ENCODE measurements around the gene OR10V1.

DNA sequence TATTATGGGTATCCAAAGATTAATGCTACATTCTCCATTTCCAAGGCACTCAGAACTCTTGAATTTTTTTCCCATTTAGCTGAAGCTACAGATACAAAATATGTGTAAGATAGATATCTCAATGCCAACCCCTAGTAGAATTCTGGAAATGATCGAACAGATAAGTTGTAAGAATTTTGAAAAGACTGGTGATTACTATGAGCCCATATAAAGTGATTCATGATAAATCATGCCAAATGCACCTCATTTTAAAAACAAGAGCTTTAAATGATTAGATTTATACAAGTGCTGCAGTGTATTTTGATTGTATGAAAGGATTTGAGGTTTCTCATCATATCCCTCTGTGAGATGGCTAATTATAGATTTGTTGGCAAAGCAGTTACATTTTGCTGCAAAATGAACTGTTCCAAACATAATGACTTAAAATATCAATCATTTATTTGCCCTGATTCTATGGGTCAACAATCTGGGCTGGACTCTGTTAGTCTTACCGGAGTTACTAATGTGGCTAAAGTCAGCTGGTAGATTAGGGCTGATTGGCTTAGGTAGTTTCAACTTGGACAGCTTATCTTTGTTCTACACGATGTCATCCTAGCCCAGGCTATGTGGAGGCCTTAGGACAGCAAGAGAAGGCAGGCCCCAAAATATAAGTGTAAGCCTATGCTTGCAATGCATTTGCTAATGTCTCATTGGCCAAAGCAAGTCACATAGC, 3.4 kb downstream of the OR10V1 start:
- TF ChIP-seq RARB (CRISPR knock-in tag; IDR thresholded peaks at IDR 0.05) = no peak
- TF ChIP-seq, protein P1, sequence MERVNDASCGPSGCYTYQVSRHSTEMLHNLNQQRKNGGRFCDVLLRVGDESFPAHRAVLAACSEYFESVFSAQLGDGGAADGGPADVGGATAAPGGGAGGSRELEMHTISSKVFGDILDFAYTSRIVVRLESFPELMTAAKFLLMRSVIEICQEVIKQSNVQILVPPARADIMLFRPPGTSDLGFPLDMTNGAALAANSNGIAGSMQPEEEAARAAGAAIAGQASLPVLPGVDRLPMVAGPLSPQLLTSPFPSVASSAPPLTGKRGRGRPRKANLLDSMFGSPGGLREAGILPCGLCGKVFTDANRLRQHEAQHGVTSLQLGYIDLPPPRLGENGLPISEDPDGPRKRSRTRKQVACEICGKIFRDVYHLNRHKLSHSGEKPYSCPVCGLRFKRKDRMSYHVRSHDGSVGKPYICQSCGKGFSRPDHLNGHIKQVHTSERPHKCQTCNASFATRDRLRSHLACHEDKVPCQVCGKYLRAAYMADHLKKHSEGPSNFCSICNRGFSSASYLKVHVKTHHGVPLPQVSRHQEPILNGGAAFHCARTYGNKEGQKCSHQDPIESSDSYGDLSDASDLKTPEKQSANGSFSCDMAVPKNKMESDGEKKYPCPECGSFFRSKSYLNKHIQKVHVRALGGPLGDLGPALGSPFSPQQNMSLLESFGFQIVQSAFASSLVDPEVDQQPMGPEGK (CRISPR knock-in tag; IDR thresholded peaks at IDR 0.05; ENCODE audit: borderline replicate concordance) = no peak
- TF ChIP-seq, protein P2, sequence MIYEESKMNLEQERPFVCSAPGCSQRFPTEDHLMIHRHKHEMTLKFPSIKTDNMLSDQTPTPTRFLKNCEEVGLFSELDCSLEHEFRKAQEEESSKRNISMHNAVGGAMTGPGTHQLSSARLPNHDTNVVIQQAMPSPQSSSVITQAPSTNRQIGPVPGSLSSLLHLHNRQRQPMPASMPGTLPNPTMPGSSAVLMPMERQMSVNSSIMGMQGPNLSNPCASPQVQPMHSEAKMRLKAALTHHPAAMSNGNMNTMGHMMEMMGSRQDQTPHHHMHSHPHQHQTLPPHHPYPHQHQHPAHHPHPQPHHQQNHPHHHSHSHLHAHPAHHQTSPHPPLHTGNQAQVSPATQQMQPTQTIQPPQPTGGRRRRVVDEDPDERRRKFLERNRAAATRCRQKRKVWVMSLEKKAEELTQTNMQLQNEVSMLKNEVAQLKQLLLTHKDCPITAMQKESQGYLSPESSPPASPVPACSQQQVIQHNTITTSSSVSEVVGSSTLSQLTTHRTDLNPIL (CRISPR knock-in tag; IDR thresholded peaks at IDR 0.05; ENCODE audit: low read depth) = no peak
- no peak for TF ChIP-seq ZFP3 (CRISPR knock-in tag; IDR thresholded peaks at IDR 0.05)
- TF ChIP-seq ARNTL (CRISPR knock-in tag; IDR thresholded peaks at IDR 0.05; ENCODE audit: borderline replicate concordance, low read depth) = no peak
- TF ChIP-seq ZNF565 (CRISPR knock-in tag; conservative IDR thresholded peaks at IDR 0.05; ENCODE audit: low read depth) = no peak
- TF ChIP-seq SNAI2 (CRISPR knock-in tag; IDR thresholded peaks at IDR 0.05) = no peak
- no peak for TF ChIP-seq OSR1 (CRISPR knock-in tag; IDR thresholded peaks at IDR 0.05)
- TF ChIP-seq CSDC2 (CRISPR knock-in tag; IDR thresholded peaks at IDR 0.05) = no peak
- TF ChIP-seq, protein P3, sequence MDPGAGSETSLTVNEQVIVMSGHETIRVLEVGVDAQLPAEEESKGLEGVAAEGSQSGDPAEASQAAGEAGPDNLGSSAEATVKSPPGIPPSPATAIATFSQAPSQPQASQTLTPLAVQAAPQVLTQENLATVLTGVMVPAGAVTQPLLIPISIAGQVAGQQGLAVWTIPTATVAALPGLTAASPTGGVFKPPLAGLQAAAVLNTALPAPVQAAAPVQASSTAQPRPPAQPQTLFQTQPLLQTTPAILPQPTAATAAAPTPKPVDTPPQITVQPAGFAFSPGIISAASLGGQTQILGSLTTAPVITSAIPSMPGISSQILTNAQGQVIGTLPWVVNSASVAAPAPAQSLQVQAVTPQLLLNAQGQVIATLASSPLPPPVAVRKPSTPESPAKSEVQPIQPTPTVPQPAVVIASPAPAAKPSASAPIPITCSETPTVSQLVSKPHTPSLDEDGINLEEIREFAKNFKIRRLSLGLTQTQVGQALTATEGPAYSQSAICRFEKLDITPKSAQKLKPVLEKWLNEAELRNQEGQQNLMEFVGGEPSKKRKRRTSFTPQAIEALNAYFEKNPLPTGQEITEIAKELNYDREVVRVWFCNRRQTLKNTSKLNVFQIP (CRISPR knock-in tag; IDR thresholded peaks at IDR 0.05; ENCODE audit: borderline replicate concordance, low read depth) = no peak
- TF ChIP-seq TOX (CRISPR knock-in tag; IDR thresholded peaks at IDR 0.05; ENCODE audit: borderline replicate concordance) = no peak
